Activated CD8-positive, alpha-beta memory T cell treated with anti-CD3 and anti-CD28 coated beads, Interleukin-2, amount 50 U/mL, for 48 hours (primary cell): ENCODE results near the gene TRIM27.
"Not testable (repeated sequence)": the region's sequence is repeated elsewhere in the genome, so short reads cannot be mapped to it uniquely, and the experiment has no call there.

Experiments
- DNase-seq: peaks from one replicate; pipeline ENCODE4 v3.0.0-alpha.2; 2020

The TRIM27 gene, protein sequence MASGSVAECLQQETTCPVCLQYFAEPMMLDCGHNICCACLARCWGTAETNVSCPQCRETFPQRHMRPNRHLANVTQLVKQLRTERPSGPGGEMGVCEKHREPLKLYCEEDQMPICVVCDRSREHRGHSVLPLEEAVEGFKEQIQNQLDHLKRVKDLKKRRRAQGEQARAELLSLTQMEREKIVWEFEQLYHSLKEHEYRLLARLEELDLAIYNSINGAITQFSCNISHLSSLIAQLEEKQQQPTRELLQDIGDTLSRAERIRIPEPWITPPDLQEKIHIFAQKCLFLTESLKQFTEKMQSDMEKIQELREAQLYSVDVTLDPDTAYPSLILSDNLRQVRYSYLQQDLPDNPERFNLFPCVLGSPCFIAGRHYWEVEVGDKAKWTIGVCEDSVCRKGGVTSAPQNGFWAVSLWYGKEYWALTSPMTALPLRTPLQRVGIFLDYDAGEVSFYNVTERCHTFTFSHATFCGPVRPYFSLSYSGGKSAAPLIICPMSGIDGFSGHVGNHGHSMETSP

DNA sequence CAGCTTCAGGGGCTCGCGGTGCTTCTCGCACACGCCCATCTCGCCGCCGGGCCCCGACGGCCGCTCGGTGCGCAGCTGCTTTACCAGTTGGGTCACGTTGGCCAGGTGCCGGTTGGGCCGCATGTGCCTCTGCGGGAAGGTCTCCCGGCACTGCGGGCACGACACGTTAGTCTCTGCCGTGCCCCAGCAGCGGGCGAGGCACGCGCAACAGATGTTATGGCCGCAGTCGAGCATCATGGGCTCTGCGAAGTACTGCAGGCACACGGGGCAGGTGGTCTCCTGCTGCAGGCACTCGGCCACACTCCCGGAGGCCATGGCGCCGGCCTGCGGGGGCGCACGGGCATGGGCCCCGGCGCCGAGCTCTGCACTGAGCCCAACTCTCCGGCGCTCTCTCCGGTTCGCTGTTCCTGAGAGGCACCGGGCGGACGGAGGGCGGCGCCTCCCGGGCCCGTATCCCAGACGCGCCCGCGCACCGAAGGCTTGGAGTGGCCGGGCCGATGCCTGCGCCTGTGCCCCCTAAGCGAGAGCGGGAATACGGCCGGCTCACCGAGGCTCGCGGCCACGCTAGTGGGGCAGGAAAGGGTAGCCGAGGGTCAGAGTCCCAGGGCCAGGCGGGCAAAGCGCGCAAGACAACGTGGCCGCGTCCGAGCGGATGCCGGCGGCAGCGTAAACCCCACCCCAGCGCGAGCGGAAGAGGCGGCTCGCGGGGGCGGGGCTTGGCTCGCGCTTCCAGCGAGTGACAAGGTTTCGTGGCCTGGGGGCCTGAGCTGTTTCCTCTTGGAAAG lies at the start of gene TRIM27:
Gene TRIM27, minus strand, starts transcription at position 668 of the 785 bp plus-strand sequence. Its CDS starts 353 bp downstream, at position 315.
- DNase-seq = peak; percentile 91

DNA sequence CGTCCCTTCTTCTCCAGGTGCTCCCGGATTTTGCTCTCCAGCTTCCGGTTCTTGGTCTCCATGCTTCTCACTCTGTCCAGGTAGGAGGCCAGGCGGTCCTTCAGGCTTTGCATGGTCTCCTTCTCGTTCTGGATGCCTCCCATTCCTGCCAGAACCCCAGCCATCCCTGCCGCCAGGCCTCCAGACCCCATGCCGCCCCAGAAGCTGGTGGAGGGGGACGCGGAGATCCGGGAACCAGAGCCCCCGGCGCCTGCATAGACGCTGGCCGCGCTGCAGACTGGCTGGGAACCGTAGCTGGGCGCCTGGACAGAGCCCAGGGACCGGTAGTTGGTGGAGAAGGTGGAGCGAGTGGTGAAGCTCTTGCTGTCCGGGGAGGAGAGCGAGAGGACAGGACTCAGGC lies 46.3 kb upstream of the TRIM27 start:
- DNase-seq = not testable (repeated sequence)

DNA sequence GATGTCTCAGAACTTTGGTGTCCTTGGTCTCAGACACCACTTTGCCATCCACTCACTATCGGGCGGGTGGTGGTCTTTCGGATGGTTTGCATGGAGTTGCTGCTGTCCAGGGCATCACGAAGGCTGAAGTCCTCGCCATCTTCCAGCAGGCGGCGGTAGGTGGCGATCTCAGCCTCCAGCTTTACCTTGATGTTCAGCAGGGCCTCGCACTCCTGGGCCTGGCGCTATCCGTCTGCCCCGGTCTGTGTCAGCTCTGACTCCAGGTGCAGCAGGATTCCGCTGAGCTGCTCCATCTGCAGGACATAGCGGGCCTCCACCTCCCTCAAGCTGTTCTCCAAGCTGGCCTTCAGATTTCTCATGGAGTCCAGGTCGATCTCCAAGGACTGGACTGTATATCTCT lies 45.3 kb upstream of the TRIM27 start:
- no peak for DNase-seq

DNA sequence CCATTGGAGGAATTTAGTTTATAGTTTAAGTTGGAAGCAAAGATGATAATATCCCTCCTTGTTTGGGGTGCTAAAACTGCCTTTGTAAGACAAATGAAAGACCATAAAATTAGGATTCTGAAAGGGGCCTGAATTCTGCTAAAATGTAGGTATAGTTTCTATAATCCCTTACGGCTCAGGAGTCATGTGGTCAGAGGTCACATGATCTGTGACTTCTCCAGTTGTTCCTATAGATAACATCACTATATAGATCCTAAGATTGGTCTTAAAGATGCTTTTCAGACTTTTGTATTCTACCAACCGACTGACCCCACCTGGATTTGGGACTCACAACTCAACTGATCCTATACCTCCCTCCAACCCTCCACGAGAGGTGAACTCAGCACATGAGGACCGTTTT lies 44.7 kb upstream of the TRIM27 start:
- DNase-seq = no peak

DNA sequence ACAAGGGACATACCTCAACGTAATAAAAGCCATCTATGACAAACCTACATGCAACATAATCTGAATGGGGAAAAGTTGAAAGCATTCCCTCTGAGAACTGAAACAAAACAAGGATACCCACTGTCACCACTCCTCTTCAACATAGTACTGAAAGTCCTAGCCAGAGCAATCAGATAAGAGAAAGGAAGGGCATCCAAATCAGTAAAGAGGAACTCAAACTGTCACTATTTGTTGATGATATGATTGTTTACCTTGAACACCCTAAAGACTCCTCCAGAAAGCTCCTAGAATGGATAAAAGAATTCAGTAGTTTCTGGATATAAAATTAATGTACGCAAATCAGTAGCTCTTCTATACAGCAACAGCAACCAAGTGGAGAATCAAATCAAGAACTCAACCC lies 41.9 kb upstream of the TRIM27 start:
- DNase-seq = no peak

DNA sequence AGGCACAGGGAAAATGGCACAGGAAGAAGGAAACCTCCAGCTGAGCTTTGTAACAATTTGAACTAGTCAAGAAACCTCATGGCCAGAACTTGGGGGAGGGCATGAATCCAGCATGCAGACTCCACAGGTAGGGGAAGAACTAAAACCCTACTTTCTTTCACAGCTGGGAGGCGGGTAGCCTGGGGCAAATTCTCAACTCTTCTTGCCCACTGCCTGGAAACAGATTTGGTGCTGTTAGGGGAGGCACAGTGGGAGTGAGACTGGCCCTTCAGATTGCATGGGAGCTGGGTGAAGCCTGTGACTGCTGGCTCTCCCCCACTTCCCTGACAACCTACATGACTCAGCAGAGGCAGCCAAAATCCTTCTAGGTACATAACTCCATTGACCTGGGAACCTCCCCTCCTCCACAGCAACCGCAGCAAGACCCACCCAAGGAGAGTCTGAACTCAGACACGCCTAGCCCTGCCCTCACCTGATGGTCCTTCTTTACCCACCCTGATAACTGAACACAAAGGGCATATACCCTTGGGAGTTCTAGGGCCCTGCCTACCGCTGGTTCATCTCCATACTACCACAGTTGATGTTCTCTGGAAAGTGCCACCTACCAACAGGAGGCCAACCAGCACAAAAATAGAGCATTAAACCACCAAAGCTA lies 37.2 kb upstream of the TRIM27 start:
- no peak for DNase-seq

DNA sequence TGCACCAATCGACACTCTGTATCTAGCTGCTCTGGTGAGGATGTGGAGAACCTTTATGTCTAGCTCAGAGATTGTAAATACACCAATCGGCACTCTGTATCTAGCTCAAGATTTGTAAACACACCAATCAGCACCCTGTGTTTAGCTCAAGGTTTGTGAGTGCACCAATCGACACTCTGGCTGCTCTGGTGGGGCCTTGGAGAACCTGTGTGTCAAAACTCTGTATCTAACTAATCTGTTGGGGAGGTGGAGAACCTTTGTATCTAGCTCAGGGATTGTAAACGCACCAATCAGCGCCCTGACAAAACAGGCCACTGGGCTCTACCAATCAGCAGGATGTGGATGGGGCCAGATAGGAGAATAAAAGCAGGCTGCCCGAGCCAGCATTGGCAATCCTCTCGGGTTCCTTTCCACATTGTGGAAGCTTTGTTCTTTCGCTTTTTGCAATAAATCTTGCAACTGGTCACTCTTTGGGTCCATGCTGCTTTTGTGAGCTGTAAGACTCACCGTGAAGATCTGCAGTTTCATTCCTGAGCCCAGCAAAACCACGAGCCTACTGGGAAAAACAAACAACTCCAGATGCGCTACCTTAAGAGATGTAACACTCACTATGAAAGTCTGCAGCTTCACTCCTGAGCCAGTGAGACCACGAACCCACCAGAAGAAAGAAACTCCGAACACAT lies 34.9 kb upstream of the TRIM27 start:
- DNase-seq = not testable (repeated sequence)

DNA sequence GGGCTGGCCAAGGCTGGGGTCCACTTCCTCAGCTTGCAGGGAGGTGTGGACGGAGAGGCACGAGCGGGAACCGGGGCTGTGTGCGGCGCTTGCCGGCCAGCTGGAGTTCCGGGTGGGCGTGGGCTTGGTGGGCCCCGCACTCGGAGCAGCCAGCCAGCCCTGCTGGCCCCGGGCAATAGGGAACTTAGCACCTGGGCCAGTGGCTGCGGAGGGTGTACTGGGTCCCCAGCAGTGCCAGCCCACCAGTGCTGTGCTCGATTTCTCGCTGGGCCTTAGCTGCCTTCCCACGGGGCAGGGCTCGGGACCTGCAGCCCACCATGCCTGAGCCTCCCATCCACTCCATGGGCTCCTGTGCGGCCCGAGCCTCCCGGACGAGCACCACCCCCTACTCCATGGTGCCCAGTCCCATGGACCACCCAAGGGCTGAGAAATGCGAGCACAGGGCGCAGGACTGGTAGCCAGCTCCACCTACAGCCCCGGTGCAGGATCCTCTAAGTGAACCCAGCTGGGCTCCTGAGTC lies 34.1 kb upstream of the TRIM27 start:
- not testable (repeated sequence) for DNase-seq

DNA sequence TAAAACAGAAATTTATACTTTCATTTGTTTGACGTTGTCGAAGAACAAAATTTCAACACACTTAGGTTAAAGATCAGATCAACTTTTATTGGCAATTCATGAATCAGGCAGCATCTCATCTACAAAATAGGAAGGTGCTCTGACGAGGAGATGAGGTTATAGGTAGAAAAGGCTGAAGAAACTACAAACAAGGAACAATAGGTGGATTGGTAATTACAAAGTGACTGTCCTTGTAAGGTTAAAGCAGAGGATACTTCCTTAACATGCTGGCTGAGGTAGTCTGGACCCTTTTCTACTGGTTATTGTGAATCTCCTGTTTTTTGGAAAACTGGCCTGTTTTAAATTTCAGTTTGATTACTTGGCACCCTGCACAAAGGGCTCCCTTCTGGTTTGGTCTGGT lies 32.5 kb upstream of the TRIM27 start:
- no peak for DNase-seq

DNA sequence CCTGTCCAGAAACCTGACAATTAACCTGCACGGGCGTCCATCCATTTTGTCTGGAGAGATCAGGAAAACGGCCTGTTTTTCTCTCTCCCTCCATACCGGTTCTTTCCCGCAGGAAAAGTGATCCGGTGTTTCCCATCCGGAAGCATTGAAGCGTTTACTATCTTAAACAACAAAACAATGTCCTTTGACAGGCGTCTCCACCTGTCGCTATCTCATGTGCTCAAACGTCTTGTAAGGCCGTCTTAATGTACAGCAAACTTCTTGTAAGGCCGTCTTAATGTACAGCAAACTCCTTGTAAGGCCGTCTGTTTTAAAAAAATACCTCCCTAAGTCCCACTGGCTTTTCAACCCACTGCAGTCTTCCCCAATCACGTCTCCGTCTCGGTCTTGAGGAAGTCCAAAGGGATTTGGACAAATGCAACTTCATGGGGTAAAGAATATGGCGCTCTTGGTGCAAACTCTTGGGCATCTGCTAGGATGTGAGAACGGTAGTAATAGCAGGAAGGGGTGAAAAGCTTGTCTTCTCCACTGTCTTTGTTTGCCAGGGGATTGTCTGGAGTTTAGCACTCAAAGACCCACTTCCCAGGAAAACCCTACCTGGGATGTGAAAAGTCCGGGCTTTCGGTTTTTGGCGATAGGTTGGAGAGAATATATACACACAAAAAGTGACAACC lies 29.9 kb upstream of the TRIM27 start:
- DNase-seq = peak; percentile 59

DNA sequence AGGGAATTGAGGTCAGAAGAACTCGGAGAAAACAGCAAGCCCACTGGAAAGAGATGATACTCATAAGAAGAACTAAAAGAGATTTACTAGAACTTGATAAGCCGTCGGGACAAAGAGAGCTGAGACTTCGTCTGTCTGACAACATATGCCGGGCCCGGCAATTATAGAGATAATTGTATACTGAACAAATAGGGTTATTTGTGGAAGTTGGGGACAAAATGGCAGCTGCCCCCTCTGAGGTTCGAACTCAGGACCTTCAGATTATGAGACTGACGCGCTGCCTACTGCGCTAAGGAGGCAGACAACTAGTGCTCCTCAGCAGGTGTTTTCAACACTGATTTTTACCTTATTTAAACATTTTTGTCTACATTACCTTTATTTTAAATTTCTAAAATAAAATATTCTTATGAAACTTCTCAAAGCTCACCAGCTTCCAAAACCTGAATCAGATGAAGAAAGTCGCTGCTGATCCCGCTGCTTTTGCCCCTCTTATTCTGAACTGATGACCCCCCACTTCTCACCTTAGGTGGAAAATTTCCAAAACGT lies 29.3 kb upstream of the TRIM27 start:
- DNase-seq = peak; percentile 87

DNA sequence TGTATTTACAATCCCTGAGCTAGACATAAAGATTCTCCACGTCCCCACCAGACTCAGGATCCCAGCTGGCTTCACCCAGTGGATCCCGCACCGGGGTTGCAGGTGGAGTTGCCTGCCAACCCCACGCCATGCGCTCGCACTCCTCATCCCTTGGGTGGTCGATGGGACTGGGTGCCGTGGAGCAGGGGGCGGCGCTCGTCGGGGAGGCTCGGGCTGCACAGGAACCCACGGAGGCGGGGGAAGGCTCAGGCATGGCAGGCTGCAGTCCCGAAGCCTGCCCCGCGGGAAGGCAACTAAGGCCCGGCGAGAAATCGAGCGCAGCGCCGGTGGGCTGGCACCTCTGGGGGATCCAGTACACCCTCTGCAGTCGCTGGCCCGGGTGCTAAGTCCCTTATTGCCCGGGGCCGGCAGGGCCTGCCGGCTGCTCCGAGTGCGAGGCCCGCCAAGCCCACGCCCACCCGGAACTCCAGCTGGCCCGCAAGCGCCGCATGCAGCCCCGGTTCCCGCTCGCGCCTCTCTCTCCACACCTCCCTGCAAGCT lies 25.9 kb upstream of the TRIM27 start:
- DNase-seq = not testable (repeated sequence)

DNA sequence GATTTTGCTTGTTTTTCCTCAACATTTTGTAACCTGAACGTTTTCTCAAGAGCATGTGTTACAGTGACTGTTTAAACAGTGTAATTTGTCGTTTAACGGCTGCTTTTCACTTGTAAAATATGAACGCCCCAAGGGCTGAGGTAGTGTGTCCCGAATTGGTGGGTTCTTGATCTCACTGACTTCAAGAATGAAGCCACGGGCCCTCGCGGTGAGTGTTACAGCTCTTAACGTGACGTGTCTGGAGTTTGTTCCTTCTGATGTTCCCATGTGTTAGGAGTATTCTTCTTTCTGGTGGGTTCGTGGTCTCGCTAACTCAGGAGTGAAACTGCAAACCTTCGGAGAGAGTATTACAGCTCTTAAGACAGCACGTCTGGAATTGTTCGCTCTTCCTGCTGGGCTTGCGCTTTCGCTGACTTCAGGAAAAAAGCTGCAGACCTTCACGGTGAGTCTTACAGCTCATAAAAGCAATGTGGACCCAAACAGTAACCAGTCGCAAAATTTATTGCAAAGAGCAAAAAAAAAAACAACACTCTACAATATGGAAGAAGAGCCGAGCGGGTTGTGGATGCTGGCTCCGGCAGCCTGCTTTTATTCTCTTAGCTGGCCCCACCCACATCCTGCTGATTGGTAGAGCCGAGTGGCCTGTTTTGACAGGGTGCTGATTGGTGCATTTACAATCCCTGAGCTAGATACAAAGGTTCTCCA lies 25.1 kb upstream of the TRIM27 start:
- DNase-seq = no peak

DNA sequence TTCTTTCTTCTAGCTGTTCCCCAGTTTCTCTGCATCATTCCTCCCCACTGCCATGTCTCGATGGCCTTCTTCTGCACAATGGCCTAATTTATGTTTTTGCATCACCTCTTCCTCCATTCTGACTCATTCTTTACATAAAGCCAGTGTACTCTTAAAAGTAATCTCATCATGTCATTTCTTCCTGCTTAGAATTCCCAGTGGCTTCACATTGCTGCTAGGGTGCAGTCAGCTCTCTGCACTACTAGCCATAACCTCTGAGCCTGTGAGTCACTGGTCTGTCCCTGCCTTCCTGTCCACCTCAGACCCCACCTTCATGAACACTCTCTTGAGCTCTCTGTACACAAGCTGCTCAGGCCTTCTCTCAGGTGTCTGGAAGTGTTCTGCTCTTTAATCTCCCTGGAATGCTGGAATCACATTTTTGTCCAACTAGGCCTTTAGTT lies 24.1 kb upstream of the TRIM27 start:
- DNase-seq = no peak

DNA sequence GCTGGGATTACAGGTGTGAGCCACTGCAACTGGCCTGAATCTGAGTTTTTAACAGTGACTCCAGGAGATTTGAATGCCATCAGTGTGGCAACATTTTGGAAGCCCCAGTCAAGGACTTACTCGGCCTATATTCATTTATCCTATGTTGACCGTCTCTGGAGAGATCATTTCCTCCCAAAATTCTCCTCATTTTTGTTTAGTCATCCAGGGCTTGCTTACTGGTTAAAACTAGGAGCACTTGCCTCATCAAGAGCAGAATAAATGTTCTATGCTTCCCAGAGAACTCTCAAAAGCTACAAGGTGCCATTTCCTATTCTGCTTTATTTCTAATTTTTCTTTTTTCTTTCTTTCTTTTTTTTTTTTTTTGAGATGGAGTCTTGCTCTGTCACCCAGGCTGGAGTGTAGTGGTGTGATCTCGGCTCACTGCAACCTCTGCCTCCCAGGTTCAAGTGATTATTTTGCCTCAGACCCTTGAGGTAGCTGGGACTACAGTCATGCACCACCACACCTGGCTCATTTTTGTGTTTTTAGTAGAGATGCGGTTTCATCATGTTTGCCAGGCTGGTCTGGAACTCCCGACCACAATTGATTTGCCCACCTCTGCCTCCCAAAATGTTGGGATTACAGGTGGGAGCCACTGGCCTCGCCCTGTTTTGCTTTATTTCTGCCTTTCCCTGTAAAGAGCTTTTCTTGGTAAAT lies 23.4 kb upstream of the TRIM27 start:
- no peak for DNase-seq

DNA sequence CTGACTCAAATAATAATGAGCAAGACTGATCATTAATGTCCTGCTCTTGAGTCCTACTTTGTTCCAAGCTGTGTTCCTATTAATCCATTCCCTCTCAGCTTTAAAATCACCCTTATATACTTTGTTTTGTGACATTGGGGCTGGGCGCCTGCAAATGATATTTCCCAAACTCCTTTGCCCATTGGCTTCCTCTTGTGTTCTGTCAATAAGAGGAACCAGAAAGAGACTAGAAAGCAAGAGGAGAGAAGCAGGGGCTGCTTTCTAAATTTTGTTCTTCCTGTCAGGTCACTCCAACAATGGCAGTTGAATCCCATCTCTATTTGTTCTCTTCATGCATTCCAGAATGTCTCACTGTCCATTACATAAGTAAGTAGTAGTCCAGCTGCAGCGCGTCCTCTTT lies 21.6 kb upstream of the TRIM27 start:
- no peak for DNase-seq

DNA sequence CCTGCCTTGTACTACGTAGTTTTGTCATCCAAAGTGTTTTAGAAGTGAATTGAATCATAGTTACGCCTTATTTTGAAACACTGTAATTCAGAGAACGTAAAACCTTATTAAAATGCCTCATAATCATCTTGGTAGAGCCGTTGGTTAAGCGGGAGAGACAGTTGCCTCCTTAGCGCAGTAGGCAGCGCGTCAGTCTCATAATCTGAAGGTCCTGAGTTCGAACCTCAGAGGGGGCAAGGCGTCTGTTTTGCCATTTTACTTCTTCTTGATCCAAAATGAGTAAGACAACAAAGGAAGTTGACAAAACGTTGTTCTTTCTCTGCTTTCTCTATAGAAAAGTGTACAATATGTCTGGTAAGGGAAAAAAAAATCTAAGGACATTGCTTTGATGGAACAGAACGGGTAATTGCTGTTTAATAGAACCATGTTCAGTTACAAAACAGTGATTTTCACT lies 20.7 kb upstream of the TRIM27 start:
- peak; percentile 89 for DNase-seq

DNA sequence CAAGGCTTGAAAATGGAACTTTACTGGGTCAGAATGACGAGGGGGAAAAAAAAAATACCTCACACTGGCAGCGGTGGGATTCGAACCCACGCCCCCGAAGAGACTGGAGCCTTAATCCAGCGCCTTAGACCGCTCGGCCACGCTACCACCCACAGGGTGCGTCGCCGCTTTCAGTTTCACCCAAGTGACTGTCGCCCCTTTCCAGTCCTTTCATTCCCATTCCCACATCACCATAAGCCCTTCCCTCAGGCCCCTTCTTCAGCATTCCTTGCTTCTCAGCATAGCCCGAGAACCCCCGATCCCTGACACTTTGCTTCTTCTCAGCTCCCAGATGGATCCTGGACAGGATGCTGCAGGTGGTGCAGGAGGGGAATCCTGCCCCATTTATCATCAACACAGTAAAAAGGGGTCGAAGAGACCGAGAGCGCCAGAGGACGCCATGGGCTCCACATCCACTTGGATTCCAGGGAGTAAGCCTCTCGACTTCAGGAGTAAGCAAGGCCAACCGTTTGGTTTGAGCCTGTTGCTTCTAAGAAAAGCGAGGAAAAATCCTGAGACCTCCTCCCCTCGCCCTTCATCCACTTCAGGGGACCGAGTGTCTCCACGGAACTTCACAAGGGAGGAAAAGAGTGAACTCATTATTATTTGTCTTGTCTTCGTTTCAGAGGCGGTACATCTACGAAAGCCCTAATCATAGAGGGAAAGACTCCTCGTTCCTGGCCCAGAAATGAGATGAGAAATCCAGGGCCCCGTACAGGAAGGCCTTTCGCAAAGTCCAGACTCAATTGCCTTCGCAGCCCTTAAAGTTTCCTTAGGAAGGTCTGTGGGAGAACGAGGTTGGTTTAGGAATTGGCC lies 20.0 kb upstream of the TRIM27 start:
- peak; percentile 93 for DNase-seq

DNA sequence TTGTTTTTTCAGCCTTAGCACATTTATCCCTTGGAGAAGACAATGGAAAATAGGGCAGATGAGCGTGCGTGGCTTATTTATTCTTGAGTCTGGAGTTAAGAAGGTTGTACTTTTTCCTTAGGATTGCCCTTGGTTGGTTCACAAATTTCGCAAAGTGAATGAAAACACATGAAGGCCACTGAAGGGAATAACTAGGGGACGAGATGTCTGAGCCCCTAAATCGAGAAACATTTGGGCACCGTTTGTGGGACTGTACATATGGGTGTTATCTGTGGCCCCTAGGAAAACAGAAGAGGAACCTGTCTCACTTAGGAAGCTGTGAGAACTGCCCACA lies 19.4 kb upstream of the TRIM27 start:
- DNase-seq = no peak
